Endodermal cell (in vitro differentiated cells): ENCODE measurements around the gene METRNL. TPM values are rescaled to one million over a fixed set of nuclear protein-coding genes. Genes with fewer than 3 reads are reported as not detected.
"Not testable (repeated sequence)": the region's sequence is repeated elsewhere in the genome, so short reads cannot be mapped to it uniquely, and the experiment has no call there.

Source experiments
- DNase-seq: peaks from one replicate; pipeline ENCODE4 v3.0.0-alpha.2; 2017
- H3K27ac ChIP-seq: 2 replicates; pipeline ENCODE4 v1.5.1; 2013; ENCODE audit warnings: mild to moderate bottlenecking, low read depth, low read length, moderate library complexity
- H3K27me3 ChIP-seq: 2 replicates; pipeline ENCODE4 v1.6.1; 2013; ENCODE audit warnings: mild to moderate bottlenecking, low read length, moderate library complexity; ENCODE audit not compliant: insufficient read depth, control insufficient read depth, poor library complexity, severe bottlenecking
- H3K36me3 ChIP-seq: 2 replicates; pipeline ENCODE4 v1.7.0; 2013; ENCODE audit warnings: mild to moderate bottlenecking, low read length, moderate library complexity; ENCODE audit not compliant: control insufficient read depth, insufficient read depth
- H3K4me1 ChIP-seq: one replicate; pipeline ENCODE4 v1.7.0; 2013; ENCODE audit warnings: low read length; ENCODE audit not compliant: control insufficient read depth, insufficient read depth
- H3K4me3 ChIP-seq: 2 replicates; pipeline ENCODE4 v1.5.1; 2013; ENCODE audit warnings: mild to moderate bottlenecking, low read length, moderate library complexity
- H3K9ac ChIP-seq: 2 replicates; pipeline ENCODE4 v1.6.1; 2013; ENCODE audit warnings: mild to moderate bottlenecking, low read length, moderate library complexity; ENCODE audit not compliant: poor library complexity, severe bottlenecking; ENCODE audit errors: extremely low read depth
- H3K9me3 ChIP-seq: 2 replicates; pipeline ENCODE4 v1.6.1; 2013; ENCODE audit warnings: mild to moderate bottlenecking, low read length, moderate library complexity; ENCODE audit not compliant: control insufficient read depth
- H3K27ac Mint-ChIP-seq: 2 replicates; pipeline ENCODE4 v1.8.0; 2020; ENCODE audit warnings: mixed read lengths
- H3K27me3 Mint-ChIP-seq: 2 replicates; pipeline ENCODE4 v1.8.0; 2021; ENCODE audit warnings: mild to moderate bottlenecking, mixed read lengths; ENCODE audit not compliant: insufficient read depth
- H3K36me3 Mint-ChIP-seq: 2 replicates; pipeline ENCODE4 v1.8.0; 2020; ENCODE audit warnings: low read depth, mixed read lengths
- H3K4me1 Mint-ChIP-seq: 2 replicates; pipeline ENCODE4 v1.8.0; 2020; ENCODE audit warnings: mixed read lengths
- H3K4me3 Mint-ChIP-seq: 2 replicates; pipeline ENCODE4 v1.8.0; 2020; ENCODE audit warnings: mild to moderate bottlenecking, moderate library complexity, mixed read lengths
- H3K9me3 Mint-ChIP-seq: 2 replicates; pipeline ENCODE4 v1.8.0; 2020; ENCODE audit warnings: mild to moderate bottlenecking, mixed read lengths
- WGBS, 2 experiments: methylation state at CpG; one replicate each; pipeline versions ENCODE4 v1.1.5 to v1.1.7; 2013; ENCODE audit warnings: missing lambda C conversion rate in 2 of 2, mixed read lengths in 1 of 2; ENCODE audit not compliant: insufficient coverage in 1 of 2, insufficient read length in 1 of 2; 5-methylcytosine and 5-hydroxymethylcytosine counted together
- total RNA-seq, 2 donors: library from RNA; stranded (reverse); fragmentation: NEBNext Ultra II Directional in 1 of 2; extraction: Animal tissue kit (Norgen Biotek cat#: 25700) in 1 of 2; gene quantifications; 2 replicates in 1 of 2; 3 replicates in 1 of 2; pipeline ENCODE4 v1.2.1, GENCODE V29; 2021
- TF ChIP-seq, protein P1 (sequence below): fragments of 200-600 bp; sonication (generic); conservative IDR thresholded peaks from 2 replicates; pipeline ENCODE4 v1.5.0; 2021; ENCODE audit warnings: antibody characterized with exemption, mild to moderate bottlenecking

Gene METRNL
- total RNA-seq, 2 donors from 2014 or later: 7.3 to 10.3 TPM

DNA sequence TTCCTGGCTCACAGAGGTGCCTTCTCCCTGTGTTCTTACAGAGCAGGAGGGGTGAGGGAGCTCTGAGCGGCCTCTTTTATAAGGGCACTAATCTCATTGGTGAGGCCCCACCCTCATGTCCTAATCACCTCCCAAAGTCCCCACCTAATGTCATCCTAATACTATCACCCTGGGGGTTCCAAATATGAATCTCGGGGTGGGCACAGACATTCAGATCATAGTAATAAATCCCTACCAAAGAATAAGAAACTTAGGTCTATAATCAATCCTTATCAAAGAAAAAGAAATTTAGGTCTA is 32.3 kb upstream of the METRNL start:
- Mint-ChIP-seq H3K4me3 (no peak overlapping the region), H3K27ac (no peak overlapping the region), H3K4me1 (peaks cover 4% of the 10 kb centered on the region), H3K9me3 (peaks cover 35% of the 10 kb centered on the region), H3K36me3 (peaks cover 56% of the 10 kb centered on the region), H3K27me3 (peaks cover 4% of the 10 kb centered on the region)
- peak; percentile 20 for DNase-seq
- Histone ChIP-seq H3K4me1 (no peaks in the 10 kb centered on the region), H3K9ac (no peak overlapping the region), H3K9me3 (peaks cover 27% of the 10 kb centered on the region), H3K36me3 (peaks cover 5% of the 10 kb centered on the region), H3K27me3 (no peaks in the 10 kb centered on the region), H3K27ac (no peak overlapping the region), H3K4me3 (no peak overlapping the region)
- TF ChIP-seq, protein P1, sequence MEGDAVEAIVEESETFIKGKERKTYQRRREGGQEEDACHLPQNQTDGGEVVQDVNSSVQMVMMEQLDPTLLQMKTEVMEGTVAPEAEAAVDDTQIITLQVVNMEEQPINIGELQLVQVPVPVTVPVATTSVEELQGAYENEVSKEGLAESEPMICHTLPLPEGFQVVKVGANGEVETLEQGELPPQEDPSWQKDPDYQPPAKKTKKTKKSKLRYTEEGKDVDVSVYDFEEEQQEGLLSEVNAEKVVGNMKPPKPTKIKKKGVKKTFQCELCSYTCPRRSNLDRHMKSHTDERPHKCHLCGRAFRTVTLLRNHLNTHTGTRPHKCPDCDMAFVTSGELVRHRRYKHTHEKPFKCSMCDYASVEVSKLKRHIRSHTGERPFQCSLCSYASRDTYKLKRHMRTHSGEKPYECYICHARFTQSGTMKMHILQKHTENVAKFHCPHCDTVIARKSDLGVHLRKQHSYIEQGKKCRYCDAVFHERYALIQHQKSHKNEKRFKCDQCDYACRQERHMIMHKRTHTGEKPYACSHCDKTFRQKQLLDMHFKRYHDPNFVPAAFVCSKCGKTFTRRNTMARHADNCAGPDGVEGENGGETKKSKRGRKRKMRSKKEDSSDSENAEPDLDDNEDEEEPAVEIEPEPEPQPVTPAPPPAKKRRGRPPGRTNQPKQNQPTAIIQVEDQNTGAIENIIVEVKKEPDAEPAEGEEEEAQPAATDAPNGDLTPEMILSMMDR: no peak
- 62% methylated on average over 2 of the region's 2 CpGs; no CpG with 5 or more reads in 1 of the 2 experiments for WGBS, 2 experiments

- WGBS, 2 experiments: 96 to 98% methylated on average over 7 to 12 of the region's 12 CpGs
- Mint-ChIP-seq H3K36me3 (peaks cover 48% of the 10 kb centered on the region), H3K9me3 (peaks cover 27% of the 10 kb centered on the region)
- not testable (repeated sequence) for DNase-seq, H3K36me3 ChIP-seq, H3K9ac ChIP-seq, H3K27ac ChIP-seq, H3K4me3 Mint-ChIP-seq, H3K4me1 Mint-ChIP-seq, H3K27me3 Mint-ChIP-seq, H3K27ac Mint-ChIP-seq, H3K27me3 ChIP-seq, H3K4me1 ChIP-seq, H3K4me3 ChIP-seq
- peaks cover 19% of the 10 kb centered on the region for H3K9me3 ChIP-seq
Observed at GRCh38 chr17:83047818-83048475, 31.5 kb upstream of the METRNL start.

DNA sequence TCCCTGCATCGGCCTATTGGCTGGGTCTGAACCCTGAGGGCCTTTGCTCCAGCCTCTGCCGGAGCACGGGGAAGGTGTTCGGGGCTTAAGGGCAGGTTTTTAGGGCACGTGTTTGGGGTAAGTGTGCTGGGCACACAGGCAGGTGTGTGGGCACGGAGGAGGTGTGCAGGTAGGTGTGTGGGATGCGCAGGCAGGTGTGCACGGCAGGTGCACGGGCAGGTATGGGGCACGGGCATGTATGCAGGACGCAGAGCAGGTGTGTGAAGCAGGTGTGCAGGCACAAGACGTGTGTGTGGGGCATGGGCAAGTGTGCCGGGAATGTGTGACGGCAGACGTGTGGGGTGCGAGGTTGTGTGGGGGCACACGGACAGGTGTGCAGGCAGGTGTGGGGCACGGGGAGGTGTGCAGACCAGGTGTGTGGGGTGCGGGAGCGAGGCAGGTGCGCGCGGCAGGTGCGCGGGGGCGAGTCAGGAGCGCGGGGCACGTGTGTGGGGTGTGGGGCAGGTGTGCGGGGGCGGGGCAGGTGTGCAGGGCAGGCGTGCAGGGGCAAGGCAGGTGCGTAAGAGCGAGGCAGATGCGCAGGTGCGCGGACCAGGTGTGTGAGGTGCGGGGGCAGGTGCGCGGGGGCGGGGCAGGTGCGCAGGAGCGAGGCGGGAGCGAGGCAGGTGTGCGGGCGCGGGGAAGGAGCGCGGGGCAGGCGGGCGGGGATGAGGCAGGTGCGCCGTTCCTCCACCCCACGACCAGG is 28.6 kb upstream of the METRNL start:
- Histone ChIP-seq H3K4me1 (no peaks in the 10 kb centered on the region), H3K27me3 (no peaks in the 10 kb centered on the region), H3K4me3 (peak overlapping the region; percentile 80), H3K36me3 (peaks cover 5% of the 10 kb centered on the region), H3K9ac (peak overlapping the region; percentile 57), H3K27ac (no peak overlapping the region), H3K9me3 (peaks cover 10% of the 10 kb centered on the region)
- DNase-seq: peak; percentile 63
- Mint-ChIP-seq H3K9me3 (peaks cover 10% of the 10 kb centered on the region), H3K4me3 (peak overlapping the region; percentile 65), H3K27ac (peak overlapping the region; percentile 44), H3K4me1 (peaks cover 4% of the 10 kb centered on the region), H3K36me3 (peaks cover 23% of the 10 kb centered on the region), H3K27me3 (peaks cover 4% of the 10 kb centered on the region)
- WGBS, 2 experiments: 45 to 80% methylated on average over 18 to 54 of the region's 55 CpGs
- TF ChIP-seq, protein P1: no peak
